ENCODE data around the gene AKT2.

DNA sequence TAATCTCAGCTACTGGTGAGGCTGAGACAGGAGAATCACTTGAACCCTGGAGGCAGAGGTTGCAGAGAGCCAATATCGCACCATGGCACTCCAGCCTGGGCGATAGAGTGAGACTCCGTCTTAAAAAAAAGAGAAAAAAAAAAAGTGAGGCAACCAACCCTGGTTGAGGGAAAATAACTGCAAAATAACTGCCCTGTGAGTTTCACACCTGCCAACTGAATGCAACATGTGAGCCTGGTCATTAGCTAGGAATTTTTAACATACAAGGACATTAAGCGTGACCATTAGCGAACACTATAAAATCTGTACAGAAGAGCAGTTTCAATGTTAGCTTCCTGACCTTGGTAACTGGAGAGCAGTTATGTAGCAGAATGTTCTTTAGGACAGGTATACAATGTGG, 56.3 kb downstream of the AKT2 start:
- TF ChIP-seq, protein P1, sequence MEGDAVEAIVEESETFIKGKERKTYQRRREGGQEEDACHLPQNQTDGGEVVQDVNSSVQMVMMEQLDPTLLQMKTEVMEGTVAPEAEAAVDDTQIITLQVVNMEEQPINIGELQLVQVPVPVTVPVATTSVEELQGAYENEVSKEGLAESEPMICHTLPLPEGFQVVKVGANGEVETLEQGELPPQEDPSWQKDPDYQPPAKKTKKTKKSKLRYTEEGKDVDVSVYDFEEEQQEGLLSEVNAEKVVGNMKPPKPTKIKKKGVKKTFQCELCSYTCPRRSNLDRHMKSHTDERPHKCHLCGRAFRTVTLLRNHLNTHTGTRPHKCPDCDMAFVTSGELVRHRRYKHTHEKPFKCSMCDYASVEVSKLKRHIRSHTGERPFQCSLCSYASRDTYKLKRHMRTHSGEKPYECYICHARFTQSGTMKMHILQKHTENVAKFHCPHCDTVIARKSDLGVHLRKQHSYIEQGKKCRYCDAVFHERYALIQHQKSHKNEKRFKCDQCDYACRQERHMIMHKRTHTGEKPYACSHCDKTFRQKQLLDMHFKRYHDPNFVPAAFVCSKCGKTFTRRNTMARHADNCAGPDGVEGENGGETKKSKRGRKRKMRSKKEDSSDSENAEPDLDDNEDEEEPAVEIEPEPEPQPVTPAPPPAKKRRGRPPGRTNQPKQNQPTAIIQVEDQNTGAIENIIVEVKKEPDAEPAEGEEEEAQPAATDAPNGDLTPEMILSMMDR (IDR thresholded peaks at IDR 0.05; ENCODE audit: insufficient read depth, low read depth, low read length) = no peak
- no peak for TF ChIP-seq EZH2 (IDR thresholded peaks at IDR 0.05; ENCODE audit: insufficient read depth, low read length)
